Endothelial cell of umbilical vein (primary cell): ENCODE data around the gene FSTL4. TPM values are rescaled to one million over a fixed set of nuclear protein-coding genes. Genes with fewer than 3 reads are reported as not detected.

Experiments
- BruUV-seq: library from RNA; stranded (reverse); fragments of 400-500 nt; replicated peaks from 2 replicates; lab custom pipeline; 2021; lab: Mats Ljungman, UMichigan
- CTCF ChIA-PET: fragments of 300-600, 350-600 bp; sonication (Branson Sonifier 250); formaldehyde crosslinking; loops from one replicate; lab custom pipeline; 2021; ENCODE audit warnings: antibody characterized with exemption, inconsistent platforms; lab: Charles Lee
- POLR2A ChIA-PET: fragments of 300-600, 350-600 bp; sonication (Branson Sonifier 250); formaldehyde crosslinking; loops from one replicate; lab custom pipeline; 2021; ENCODE audit warnings: antibody characterized with exemption, inconsistent platforms; lab: Charles Lee
- DNase-seq: peaks from one replicate; pipeline ENCODE4 v3.0.0-alpha.2; 2011; ENCODE audit warnings: low read depth, low spot score
- FAIRE-seq: peaks from 2 replicates; lab custom pipeline; 2011; peaks lifted over from hg19 to GRCh38; lab: Jason Lieb, UNC
- H2AFZ ChIP-seq: 2 replicates; pipeline ENCODE4 v1.6.0; 2012; ENCODE audit warnings: low read depth, low read length, control low read depth, inconsistent platforms
- H3K27ac ChIP-seq: 2 replicates; pipeline ENCODE4 v1.5.1; 2011; ENCODE audit warnings: low read depth, mild to moderate bottlenecking, control low read depth, low read length, moderate library complexity; ENCODE audit not compliant: insufficient read depth
- H3K27me3 ChIP-seq, 2 experiments: 2 replicates each; pipeline versions ENCODE4 v1.6.0 to v1.6.1; 2011; ENCODE audit warnings: low read length in 2 of 2, mixed read lengths in 1 of 2; ENCODE audit not compliant: control insufficient read depth in 2 of 2, insufficient read depth in 2 of 2
- H3K36me3 ChIP-seq, 2 experiments: 2 replicates in 1 of 2; 3 replicates in 1 of 2; pipeline ENCODE4 v1.5.1; 2011; ENCODE audit warnings: low read length in 2 of 2, mild to moderate bottlenecking in 1 of 2, moderate library complexity in 1 of 2; ENCODE audit not compliant: control insufficient read depth in 2 of 2, insufficient read depth in 2 of 2; ENCODE audit errors: extremely low read depth in 1 of 2
- H3K4me1 ChIP-seq: 3 replicates; pipeline ENCODE4 v1.5.1; 2011; ENCODE audit warnings: mild to moderate bottlenecking, low read length; ENCODE audit not compliant: control insufficient read depth, insufficient read depth; ENCODE audit errors: extremely low read depth
- H3K4me2 ChIP-seq: 2 replicates; pipeline ENCODE4 v1.6.1; 2011; ENCODE audit warnings: low read length, control low read depth, mixed read lengths; ENCODE audit not compliant: insufficient read depth
- H3K4me3 ChIP-seq, 3 experiments: fragments of 200-600 bp in 1 of 3; sonication (generic), shearing (Covaris generic) in 1 of 3; replicated peaks in 1 of 3; 2 replicates each; pipeline ENCODE4 v1.5.1; 2011 to 2016; ENCODE audit warnings: control low read depth in 3 of 3, low read length in 3 of 3, mild to moderate bottlenecking in 2 of 3, inconsistent platforms in 1 of 3, low read depth in 1 of 3, moderate library complexity in 1 of 3; ENCODE audit not compliant: insufficient read depth in 1 of 3
- H3K79me2 ChIP-seq: 2 replicates; pipeline ENCODE4 v1.6.0; 2012; ENCODE audit warnings: low read length, inconsistent platforms; ENCODE audit not compliant: control insufficient read depth, insufficient read depth
- H3K9ac ChIP-seq: replicated peaks from 2 replicates; pipeline ENCODE3; 2011; ENCODE audit warnings: low read length, control low read depth; ENCODE audit not compliant: insufficient read depth; ENCODE audit errors: extremely low read depth
- H3K9me1 ChIP-seq: replicated peaks from 3 replicates; pipeline ENCODE4 v1.6.0; 2011; ENCODE audit warnings: mild to moderate bottlenecking, low read length; ENCODE audit not compliant: control insufficient read depth, insufficient read depth; ENCODE audit errors: extremely low read depth
- H3K9me3 ChIP-seq: replicated peaks from 2 replicates; pipeline ENCODE4 v1.5.1; 2012; ENCODE audit warnings: low read length, inconsistent platforms; ENCODE audit not compliant: control insufficient read depth, insufficient read depth
- H4K20me1 ChIP-seq: replicated peaks from 2 replicates; pipeline ENCODE3; 2011; ENCODE audit warnings: mild to moderate bottlenecking, low read length; ENCODE audit not compliant: control insufficient read depth, insufficient read depth; ENCODE audit errors: extremely low read depth
- FOS ChIP-seq: IDR thresholded peaks from 2 replicates; pipeline ENCODE4 v1.6.1; 2011; ENCODE audit warnings: mild to moderate bottlenecking, low read length, moderate library complexity, borderline replicate concordance; ENCODE audit not compliant: insufficient read depth
- GATA2 ChIP-seq: IDR thresholded peaks from 2 replicates; pipeline ENCODE4 v1.7.0; 2011; ENCODE audit warnings: low read depth, mild to moderate bottlenecking, moderate library complexity, mixed read lengths, low read length; ENCODE audit not compliant: insufficient read length, insufficient read depth
- JUN ChIP-seq: IDR thresholded peaks from 2 replicates; pipeline ENCODE4 v1.6.1; 2011; ENCODE audit warnings: borderline replicate concordance, low read depth; ENCODE audit not compliant: insufficient read length, insufficient read depth
- MYC ChIP-seq: IDR thresholded peaks from one replicate; pipeline ENCODE4 v1.6.1; 2011; ENCODE audit warnings: mild to moderate bottlenecking, low read depth, low read length
- POLR2A ChIP-seq: IDR thresholded peaks from 2 replicates; pipeline ENCODE4 v1.6.1; 2012; ENCODE audit warnings: low read depth, mild to moderate bottlenecking, control low read depth, low read length
- POLR2AphosphoS5 ChIP-seq: IDR thresholded peaks from 2 replicates; pipeline ENCODE4 v1.6.1; 2012; ENCODE audit warnings: low read depth, mild to moderate bottlenecking, control low read depth, low read length, moderate library complexity; ENCODE audit not compliant: insufficient read depth
- dilution Hi-C: fragments of 300-500 bp; cut with MboI; formaldehyde crosslinking; loops from one replicate; pipeline ENCODE4 v1.15.0; 2019; ENCODE audit warnings: low sequenced_read_pairs; ENCODE audit not compliant: extremely low pct_ligation_motif_present
- intact Hi-C: fragments of 100-400 bp; cut with micrococcal nuclease; formaldehyde crosslinking; loops from one replicate; pipeline ENCODE4 v1.10.0; 2022
- polyA plus RNA-seq, 4 experiments: library from polyadenylated mRNA; depleted of rRNA in 3 of 4; stranded (reverse) in 3 of 4; unstranded in 1 of 4; fragments of >200 nt; gene quantifications; 2 replicates each; pipeline versions ENCODE4 v1.2.1 to v1.2.3, GENCODE V29; 2011 to 2012; ENCODE audit warnings: missing spikeins in 1 of 4
- total RNA-seq: library from RNA; stranded (reverse); gene quantifications from 2 replicates; pipeline ENCODE4 v1.2.3, GENCODE V29; 2021

FSTL4 gene
- total and polyA plus RNA-seq, 2 donors (not counting 3 experiments of a cell fraction or from before 2014, with no cell fraction given) = 0.18 TPM; not detected in 1

DNA sequence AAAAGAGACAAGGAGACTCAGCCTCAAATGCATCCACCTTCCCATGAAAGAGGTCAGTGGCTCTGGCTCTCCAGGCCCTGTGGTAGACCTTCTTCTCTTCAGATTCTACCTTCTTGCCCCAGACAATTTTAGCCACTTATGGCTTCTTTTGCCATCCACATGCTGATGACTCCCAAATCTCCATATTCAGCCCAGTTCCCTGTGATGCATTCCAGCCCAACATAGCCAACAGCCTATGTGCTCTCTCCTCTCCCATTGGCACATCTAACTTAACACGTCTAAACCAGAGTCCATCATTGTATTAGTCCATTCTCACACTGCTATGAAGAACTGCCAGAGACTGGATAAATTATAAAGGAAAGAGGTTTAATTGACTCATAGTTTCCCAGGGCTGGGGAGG is 108.8 kb downstream of the FSTL4 start:
- FAIRE-seq (no peak), DNase-seq (no peak)
- BruUV-seq = no TSS peak
- Histone ChIP-seq H3K9ac (no peak overlapping the region), H3K4me1 (no peaks in the 10 kb centered on the region), H3K9me3 (no peaks in the 10 kb centered on the region), H2AFZ (no peak overlapping the region), H3K27ac (no peak overlapping the region), H4K20me1 (no peaks in the 10 kb centered on the region), H3K27me3 (peaks cover 4 to 6% of the 10 kb centered on the region in 2 experiments), H3K4me2 (no peak overlapping the region), H3K36me3 (no peaks in the 10 kb centered on the region), H3K9me1 (no peaks in the 10 kb centered on the region), H3K79me2 (no peaks in the 10 kb centered on the region), H3K4me3 (no peak overlapping the region)
- intact Hi-C loops (no loop called here), dilution Hi-C loops (no loop called here)
- CTCF ChIA-PET = no interaction called here
- TF ChIP-seq POLR2AphosphoS5 (no peak), MYC (no peak), JUN (no peak)
- POLR2A ChIA-PET = no interaction called here

DNA sequence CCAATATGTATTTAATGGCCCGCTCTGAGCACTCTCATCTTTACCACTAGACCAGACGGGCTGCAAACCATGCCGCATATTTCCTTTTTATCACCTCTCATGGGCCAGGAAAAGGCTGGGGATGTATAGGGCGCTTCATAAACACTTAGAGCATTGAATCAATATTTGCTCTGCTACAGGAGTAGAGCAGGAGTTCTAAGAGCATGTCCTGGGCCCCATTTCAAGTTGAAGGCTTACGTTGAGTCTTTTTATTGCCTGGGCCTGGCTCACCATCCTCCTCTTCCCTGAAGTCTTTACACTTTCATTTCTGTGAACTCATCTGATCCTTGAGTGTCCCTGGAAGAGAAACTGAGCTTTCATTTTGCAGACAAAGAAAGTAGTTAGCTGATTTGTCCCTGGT is 112.4 kb downstream of the FSTL4 start:
- POLR2A ChIA-PET = no interaction called here
- intact Hi-C loops (no loop called here), dilution Hi-C loops (no loop called here)
- no peak overlapping the region for H3K27ac ChIP-seq
- H3K9me3 ChIP-seq = no peaks in the 10 kb centered on the region
- no peak overlapping the region for H3K4me2 ChIP-seq
- DNase-seq (no peak), FAIRE-seq (no peak)
- no TSS peak for BruUV-seq
- CTCF ChIA-PET = interaction anchor here (1.2 kb wide), 1 partner anchor 76 kb away, joined by 3 read pairs; no protein-coding TSS in a partner anchor
- no peak overlapping the region for H3K4me3 ChIP-seq
- H3K9me1 ChIP-seq = no peaks in the 10 kb centered on the region
- no peaks in the 10 kb centered on the region for H3K4me1 ChIP-seq
- H3K79me2 ChIP-seq = no peaks in the 10 kb centered on the region
- H3K36me3 ChIP-seq = no peaks in the 10 kb centered on the region
- H3K9ac ChIP-seq = no peak overlapping the region
- H3K27me3 ChIP-seq = peaks cover 6% of the 10 kb centered on the region in 2 experiments
- H2AFZ ChIP-seq = no peak overlapping the region
- H4K20me1 ChIP-seq = no peaks in the 10 kb centered on the region
- TF ChIP-seq FOS (no peak), MYC (no peak), JUN (no peak), GATA2 (no peak), POLR2AphosphoS5 (no peak), POLR2A (no peak)
